GM18951 (cell line): ENCODE measurements around the gene TLN1.

Experiments
- POLR2A ChIP-seq: IDR thresholded peaks from 4 replicates; pipeline ENCODE4 v1.6.1; 2011; ENCODE audit warnings: mild to moderate bottlenecking; ENCODE audit not compliant: insufficient read length, insufficient read depth; ENCODE audit errors: extremely low read depth
- in situ Hi-C: fragments of 300-500 bp; cut with MboI; formaldehyde crosslinking; loops from one replicate; pipeline ENCODE4 v1.12.0; 2022; ENCODE audit warnings: low sequenced_read_pairs, mixed read lengths, inconsistent platforms; ENCODE audit not compliant: unreplicated experiment

Gene TLN1

DNA sequence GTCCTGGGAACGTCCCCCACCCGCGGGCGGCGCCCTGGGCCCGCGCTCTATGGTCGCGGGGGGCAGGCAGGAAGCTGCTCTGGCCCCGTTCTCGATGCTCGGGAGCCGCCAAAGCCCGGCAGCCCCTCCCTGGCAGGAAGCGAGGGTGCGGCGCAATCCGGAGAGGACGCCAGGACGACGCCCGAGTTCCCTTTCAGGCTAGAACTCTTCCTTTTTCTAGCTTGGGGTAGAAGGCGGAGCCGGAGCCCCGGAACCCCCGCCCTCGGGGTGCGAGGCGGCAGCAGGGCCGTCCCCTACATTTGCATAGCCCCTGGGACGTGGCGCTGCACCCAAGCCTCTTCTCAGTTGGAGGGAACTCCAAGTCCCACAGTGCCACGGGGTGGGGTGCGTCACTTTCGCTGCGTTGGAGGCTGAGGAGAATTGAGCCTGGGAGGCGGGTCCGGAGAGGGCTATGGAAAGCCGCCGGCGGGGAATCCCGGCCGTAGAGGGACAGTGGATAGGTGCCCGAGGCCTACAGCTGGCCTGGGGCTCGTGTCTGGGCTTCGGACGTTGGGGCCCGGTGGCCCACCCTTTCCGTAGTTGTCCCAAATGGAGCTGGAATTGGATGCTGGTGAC lies at the start of gene TLN1, which contains the start of gene CREB3:
Gene TLN1 (minus strand): TSS at position 11 of the 615 bp plus-strand sequence. CDS start 6,501 bp downstream, outside the sequence.
Gene CREB3 (plus strand): TSS at position 482 of the 615 bp plus-strand sequence. CDS start 107 bp downstream, at position 589.
- peak; percentile 80 for TF ChIP-seq POLR2A
- in situ Hi-C loops = no loop called here

GRCh38 chr9:35781066-35781465 lies 49.1 kb upstream of the TLN1 start:
- in situ Hi-C loops = loop anchor here (25.0 kb wide), 1 partner anchor 106 kb away; no protein-coding TSS in a partner anchor
- TF ChIP-seq POLR2A = no peak

DNA sequence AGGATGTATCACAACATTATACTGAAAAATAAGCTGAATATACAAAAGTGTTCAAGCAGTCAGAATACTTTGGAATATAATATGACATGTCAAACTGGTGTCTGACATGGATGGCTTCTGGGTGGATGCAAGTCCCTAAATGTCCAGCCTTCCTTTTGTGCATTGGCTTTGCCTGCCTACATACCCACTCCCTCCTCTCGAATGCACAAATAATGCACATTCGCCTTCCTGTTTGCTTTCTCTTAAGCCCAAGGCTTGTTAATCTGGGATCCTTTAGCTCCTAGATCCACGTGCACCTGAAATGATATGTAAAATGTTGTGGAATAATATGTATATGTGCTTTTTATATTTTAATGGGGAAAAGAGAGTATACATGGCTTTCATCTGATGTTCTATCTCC lies 46.5 kb upstream of the TLN1 start:
- in situ Hi-C loops = loop anchor here (25.0 kb wide), 1 partner anchor 109 kb away; no protein-coding TSS in a partner anchor
- TF ChIP-seq POLR2A = no peak

DNA sequence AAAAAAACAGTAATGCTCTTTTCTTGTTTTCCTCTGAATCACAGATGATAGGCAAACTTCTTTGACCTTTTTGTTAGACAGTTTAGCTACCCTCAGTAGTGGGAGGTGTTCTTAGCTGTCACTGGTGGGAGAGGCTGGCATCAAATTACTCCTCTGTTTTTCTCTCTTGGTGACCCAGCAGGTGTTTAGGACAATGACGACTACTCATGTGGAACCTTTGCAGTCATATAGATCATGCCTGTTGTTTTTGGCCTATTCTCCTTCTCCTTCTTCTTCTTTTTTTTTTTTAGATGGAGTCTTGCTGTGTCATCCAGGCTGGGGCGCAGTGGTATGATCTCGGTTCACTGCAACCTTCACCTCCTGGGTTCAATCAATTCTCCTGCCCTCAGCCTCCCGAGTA lies 44.0 kb upstream of the TLN1 start:
- in situ Hi-C loops = loop anchor here (25.0 kb wide), 1 partner anchor 111 kb away; no protein-coding TSS in a partner anchor

DNA sequence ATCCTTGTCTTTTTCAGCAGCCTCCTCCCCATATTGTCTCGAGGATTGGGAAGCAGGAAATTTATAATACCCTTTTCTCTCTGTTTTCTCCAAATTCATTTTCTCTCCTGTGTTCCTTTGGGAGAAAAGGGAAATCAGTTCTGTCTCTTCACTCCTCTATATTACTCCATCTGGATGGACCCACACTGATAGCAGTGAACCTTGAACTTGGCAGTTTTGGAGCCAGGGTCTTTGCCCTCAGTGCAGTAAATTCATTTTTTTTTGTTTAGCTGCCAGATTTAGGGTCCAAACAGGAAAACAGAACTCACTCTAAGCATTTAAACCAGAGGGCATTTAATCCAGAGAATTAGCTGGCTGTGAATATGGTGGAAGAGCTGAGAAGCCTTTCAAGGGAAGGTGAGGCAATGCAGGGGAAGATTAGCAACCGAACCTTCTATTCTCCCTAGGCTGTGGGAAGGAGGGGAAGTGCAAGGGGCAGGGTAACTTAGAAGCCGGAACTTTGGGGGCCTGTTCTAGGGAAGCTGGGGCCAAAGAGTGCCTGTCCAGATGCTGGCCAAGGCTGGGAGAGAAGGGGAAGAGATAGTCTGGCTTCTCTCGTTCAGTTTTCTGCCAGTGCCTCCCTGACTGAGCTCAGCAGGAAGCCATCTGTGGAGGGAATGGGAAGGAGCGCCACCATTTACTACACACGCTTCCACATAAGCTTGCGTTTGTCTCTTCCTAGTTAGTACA lies 43.1 kb upstream of the TLN1 start:
- in situ Hi-C loops = loop anchor here (25.0 kb wide), 1 partner anchor 112 kb away; no protein-coding TSS in a partner anchor

More for the DNA sequence above, 44.0 kb upstream of the TLN1 start:
- no peak for TF ChIP-seq POLR2A

DNA sequence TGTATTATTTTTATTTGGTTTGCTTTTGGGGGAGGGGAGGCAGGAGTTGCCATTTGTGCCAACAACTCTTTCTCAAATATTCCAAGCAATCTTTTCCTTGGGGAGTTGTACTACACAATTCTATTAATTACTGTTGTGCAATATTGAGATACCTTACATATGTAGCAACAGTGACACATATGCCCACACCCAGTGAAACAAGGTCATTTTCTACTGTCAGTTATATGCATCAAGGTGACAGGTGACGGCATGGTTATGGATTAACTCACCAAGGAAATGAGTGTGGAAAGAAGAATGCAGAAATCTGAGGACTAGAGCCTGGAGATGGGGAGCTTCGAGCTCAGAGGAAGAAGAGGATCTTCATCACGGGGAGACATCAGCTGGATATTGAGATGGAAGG lies 39.9 kb upstream of the TLN1 start:
- in situ Hi-C loops = no loop called here
- no peak for TF ChIP-seq POLR2A

More for the DNA sequence above, 43.1 kb upstream of the TLN1 start:
- no peak for TF ChIP-seq POLR2A

DNA sequence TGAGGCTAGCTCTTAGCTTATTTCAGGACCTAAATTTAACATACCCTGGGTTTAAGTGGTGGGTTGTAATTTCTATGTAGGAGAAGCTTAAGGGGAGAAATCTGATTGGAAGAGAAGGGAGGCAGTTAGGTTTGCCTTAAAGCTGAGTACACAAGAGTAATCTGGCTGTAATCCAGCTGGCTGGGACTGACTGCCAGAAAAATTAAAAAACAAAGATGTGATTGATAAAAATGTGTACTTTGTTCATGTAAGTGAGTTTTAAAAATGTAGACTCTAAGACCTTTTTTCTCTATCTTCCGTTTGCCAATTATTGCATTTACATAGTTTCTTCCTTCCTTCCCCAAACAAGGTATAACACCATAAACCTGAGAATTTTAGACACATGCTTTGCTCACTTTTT lies 39.5 kb upstream of the TLN1 start:
- in situ Hi-C loops = no loop called here
- TF ChIP-seq POLR2A = no peak

DNA sequence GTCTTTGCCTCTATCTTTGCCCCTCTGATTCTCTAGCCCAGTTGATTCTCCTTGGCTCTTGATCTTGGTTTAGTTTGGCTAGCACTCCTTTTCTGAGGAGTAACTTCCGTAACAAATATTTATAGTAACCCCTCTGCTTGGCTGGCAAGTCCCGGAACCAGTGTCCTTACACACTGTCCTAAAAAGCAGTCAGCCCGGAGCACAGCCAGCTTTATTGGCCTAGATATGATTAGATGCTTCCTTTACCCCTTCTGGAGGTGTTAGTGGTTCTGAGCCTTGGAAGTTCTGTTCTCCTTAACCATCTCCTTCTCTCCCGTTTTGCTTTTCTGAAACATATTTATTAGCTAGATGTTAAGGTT lies 39.1 kb upstream of the TLN1 start:
- in situ Hi-C loops = no loop called here
- TF ChIP-seq POLR2A = no peak

GRCh38 chr9:35769763-35770162 lies 37.8 kb upstream of the TLN1 start:
- in situ Hi-C loops = no loop called here

DNA sequence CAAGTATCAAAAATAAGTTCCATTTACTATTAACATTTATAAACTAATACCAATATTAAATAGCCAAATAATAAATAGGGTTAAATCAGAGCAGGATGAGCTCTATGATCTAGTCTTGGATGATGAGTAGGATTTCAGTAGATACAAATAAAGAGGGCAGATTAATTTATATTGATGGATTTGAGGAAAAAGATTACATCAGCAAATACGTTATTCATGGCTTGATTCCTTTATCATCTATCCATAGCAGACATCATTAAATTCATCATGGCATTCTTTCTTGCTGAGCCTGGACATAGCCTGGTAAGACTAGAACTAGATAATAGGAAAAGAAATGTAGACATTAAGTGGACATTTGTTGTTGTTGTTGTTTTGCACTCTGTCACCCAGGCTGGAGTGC lies 35.5 kb upstream of the TLN1 start:
- in situ Hi-C loops = no loop called here
- no peak for TF ChIP-seq POLR2A

More at GRCh38 chr9:35769763-35770162, 37.8 kb upstream of the TLN1 start:
- no peak for TF ChIP-seq POLR2A

GRCh38 chr9:35766997-35767396 lies 35.0 kb upstream of the TLN1 start:
- in situ Hi-C loops = no loop called here
- no peak for TF ChIP-seq POLR2A

DNA sequence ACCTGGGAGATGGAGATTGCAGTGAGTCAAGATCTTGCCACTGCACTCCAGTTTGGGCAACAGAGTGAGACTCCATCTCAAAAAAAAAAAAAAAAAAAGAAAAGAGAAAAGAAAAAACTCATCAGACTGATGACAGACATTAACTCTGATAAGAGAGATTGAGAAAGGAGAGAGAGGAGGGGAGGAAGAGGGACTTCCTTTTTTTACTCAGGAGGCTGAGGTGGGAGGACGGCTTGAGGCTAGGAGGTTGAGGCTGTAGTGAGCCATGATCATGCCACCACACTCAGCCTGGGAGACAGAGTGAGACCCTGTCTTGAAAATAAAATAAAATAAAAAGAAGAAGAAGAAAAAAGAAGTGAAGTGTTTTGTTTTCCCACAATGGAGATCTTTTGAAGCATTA lies 31.8 kb upstream of the TLN1 start:
- no peak for TF ChIP-seq POLR2A
- in situ Hi-C loops = no loop called here

- TF ChIP-seq POLR2A = no peak
- in situ Hi-C loops = no loop called here
These were observed 31.2 kb upstream of the TLN1 start for GRCh38 chr9:35763181-35763580.

DNA sequence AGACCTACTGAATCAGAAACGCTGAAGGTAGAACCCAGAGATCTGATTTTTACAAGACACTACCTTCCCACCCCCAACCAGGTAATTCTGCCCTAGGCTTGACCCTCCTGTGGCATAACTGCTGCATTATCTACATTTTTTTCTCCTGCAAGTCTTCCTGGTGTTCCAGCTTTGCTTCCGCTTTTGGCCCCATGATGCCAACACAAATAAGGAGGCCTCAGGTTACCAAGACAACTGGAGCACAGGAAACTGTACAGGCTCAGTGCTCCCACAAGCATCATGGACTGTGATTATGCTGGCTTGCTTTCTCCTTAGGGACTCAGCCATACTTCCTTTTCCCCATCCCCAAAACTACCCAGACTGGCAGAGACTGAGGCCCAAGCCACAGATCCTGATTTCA lies 28.7 kb upstream of the TLN1 start:
- TF ChIP-seq POLR2A = no peak
- in situ Hi-C loops = no loop called here
